Gastrocnemius medialis (tissue), 4 donors: Measurements from ENCODE around the gene HSPBAP1. TPM values are rescaled to one million over a fixed set of nuclear protein-coding genes. Genes with fewer than 3 reads are reported as not detected.
A peak's percentile ranks its signal among the peaks of the same experiment; 100 is the strongest.

Source experiments
- ATAC-seq, 2 donors: fragments of 150-250 bp; one replicate each; pipeline ENCODE4 v1.9.1; 2016
- DNase-seq, 2 donors: peaks; one replicate each; pipeline ENCODE4 v3.0.0-alpha.2; 2019
- H3K27ac ChIP-seq, 4 donors: fragments of 200-600 bp; sonication (generic); 1 replicate in 1 of 4; 2 replicates in 3 of 4; pipeline ENCODE4 v1.5.1; 2016 to 2018; ENCODE audit warnings: mild to moderate bottlenecking in 2 of 4, moderate library complexity in 1 of 4
- H3K27me3 ChIP-seq, 3 donors: fragments of 200-600 bp; sonication (generic) in 2 of 3; 1 replicate in 1 of 3; 2 replicates in 2 of 3; pipeline versions ENCODE4 v1.5.1 to v1.6.0; 2016 to 2019; ENCODE audit warnings: mild to moderate bottlenecking in 1 of 3, moderate library complexity in 1 of 3
- H3K36me3 ChIP-seq, 2 donors: fragments of 200-600 bp; sonication (generic) in 1 of 2; one replicate each; pipeline ENCODE4 v1.5.1; 2017 to 2018
- H3K4me1 ChIP-seq, 2 donors: fragments of 200-600 bp; sonication (generic) in 1 of 2; one replicate each; pipeline ENCODE4 v1.5.1; 2016 to 2017; ENCODE audit warnings: mild to moderate bottlenecking in 2 of 2
- H3K4me3 ChIP-seq, 4 donors: fragments of 200-600 bp; sonication (generic) in 3 of 4; 1 replicate in 1 of 4; 2 replicates in 3 of 4; pipeline ENCODE4 v1.5.1; 2016 to 2019; ENCODE audit warnings: mild to moderate bottlenecking in 2 of 4
- H3K9me3 ChIP-seq, 3 donors: fragments of 200-600 bp; sonication (generic) in 2 of 3; 1 replicate in 1 of 3; 2 replicates in 2 of 3; pipeline ENCODE4 v1.5.1; 2016 to 2019
- CTCF ChIP-seq, 5 experiments: fragments of 450-650 bp in 3 of 5; fragments of 200-600 bp in 2 of 5; sonication (generic) in 2 of 5; IDR thresholded peaks in 4 of 5; conservative IDR thresholded peaks in 1 of 5; 1 replicate in 4 of 5; 2 replicates in 1 of 5; pipeline ENCODE4 v1.5.1; 2016 to 2019; ENCODE audit warnings: antibody characterized with exemption in 5 of 5, mild to moderate bottlenecking in 3 of 5, moderate library complexity in 3 of 5
- POLR2A ChIP-seq, 2 donors: fragments of 450-650 bp; IDR thresholded peaks; one replicate each; pipeline ENCODE4 v1.6.1; 2017; ENCODE audit warnings: antibody characterized with exemption in 2 of 2, mild to moderate bottlenecking in 2 of 2, moderate library complexity in 2 of 2
- in situ Hi-C, 4 donors: fragments of 200-750 bp; cut with MboI; loops; one replicate each; pipeline versions ENCODE4 v1.15.0 to v1.8.0; 2017; ENCODE audit warnings: low sequenced_read_pairs in 4 of 4
- intact Hi-C: fragments of 100-400 bp; cut with DNase I; formaldehyde crosslinking; loops from one replicate; pipeline ENCODE4 v1.15.1; 2023; ENCODE audit warnings: low total_unique reads
- total RNA-seq, 4 donors: library from RNA; depleted of rRNA; stranded (reverse); fragments of >200 nt; gene quantifications; one replicate each; pipeline versions ENCODE4 v1.1.0 to v1.2.3, GENCODE V29; 2016

Gene HSPBAP1
- total RNA-seq, 4 donors from 2014 or later = 14.5 to 30.7 (median 17.0) TPM

GRCh38 chr3:122776675-122777468 lies 16.8 kb downstream of the HSPBAP1 start:
- H3K4me3 ChIP-seq = peak overlapping the region in 2 of 4 donors; percentile 25 to 27
- H3K9me3 ChIP-seq = no peaks in the 10 kb centered on the region
- peaks cover 25 to 37% of the 10 kb centered on the region in 2 donors for H3K4me1 ChIP-seq
- intact Hi-C loops (no loop called here), in situ Hi-C loops (loop anchor here in 1 of 4 donors (25.0 kb wide), 1 partner anchor 390 kb away; the partner anchor contains the start of genes FAM162A and MIX23)
- DNase-seq (no peak), ATAC-seq (peak; percentile 91 to 96)
- no peak for TF ChIP-seq POLR2A (IDR thresholded peaks at IDR 0.05)
- no peak for TF ChIP-seq CTCF (IDR thresholded peaks at IDR 0.05 in 4 of 5, conservative IDR thresholded peaks at IDR 0.05 in 1 of 5)
- peak overlapping the region; percentile 76 to 81 (median 78) for H3K27ac ChIP-seq
- no peaks in the 10 kb centered on the region for H3K36me3 ChIP-seq
- no peaks in the 10 kb centered on the region for H3K27me3 ChIP-seq

GRCh38 chr3:122774564-122774963 lies 19.1 kb downstream of the HSPBAP1 start:
- intact Hi-C loops (no loop called here), in situ Hi-C loops (no loop called here)
- no peak overlapping the region for H3K4me3 ChIP-seq
- H3K4me1 ChIP-seq = peaks cover 36 to 47% of the 10 kb centered on the region in 2 donors
- H3K27ac ChIP-seq = peak overlapping the region; percentile 76 to 81 (median 78)
- ATAC-seq (peak; percentile 37 to 53), DNase-seq (no peak)
- TF ChIP-seq POLR2A (IDR thresholded peaks at IDR 0.05) (no peak), CTCF (IDR thresholded peaks at IDR 0.05 in 4 of 5, conservative IDR thresholded peaks at IDR 0.05 in 1 of 5) (no peak)
- H3K9me3 ChIP-seq = no peaks in the 10 kb centered on the region
- no peaks in the 10 kb centered on the region for H3K36me3 ChIP-seq
- H3K27me3 ChIP-seq = no peaks in the 10 kb centered on the region

GRCh38 chr3:122773944-122774509 lies 19.6 kb downstream of the HSPBAP1 start:
- Histone ChIP-seq H3K4me1 (peaks cover 39 to 47% of the 10 kb centered on the region in 2 donors), H3K27ac (peak overlapping the region; percentile 76 to 81 (median 78)), H3K4me3 (no peak overlapping the region), H3K36me3 (no peaks in the 10 kb centered on the region), H3K9me3 (no peaks in the 10 kb centered on the region), H3K27me3 (no peaks in the 10 kb centered on the region)
- no peak for DNase-seq
- intact Hi-C loops (no loop called here), in situ Hi-C loops (no loop called here)
- TF ChIP-seq CTCF (IDR thresholded peaks at IDR 0.05 in 4 of 5, conservative IDR thresholded peaks at IDR 0.05 in 1 of 5) (no peak), POLR2A (IDR thresholded peaks at IDR 0.05) (no peak)
- ATAC-seq = no peak

GRCh38 chr3:122772827-122773226 lies 20.8 kb downstream of the HSPBAP1 start:
- Histone ChIP-seq H3K9me3 (no peaks in the 10 kb centered on the region), H3K4me3 (no peak overlapping the region), H3K36me3 (peaks cover 0 to 3% of the 10 kb centered on the region in 2 donors), H3K27ac (peak overlapping the region; percentile 61 to 78 (median 72)), H3K4me1 (peaks cover 50 to 53% of the 10 kb centered on the region in 2 donors), H3K27me3 (no peaks in the 10 kb centered on the region)
- TF ChIP-seq POLR2A (IDR thresholded peaks at IDR 0.05) = no peak
- TF ChIP-seq CTCF (IDR thresholded peaks at IDR 0.05 in 4 of 5, conservative IDR thresholded peaks at IDR 0.05 in 1 of 5) = no peak
- ATAC-seq (no peak), DNase-seq (no peak)
- intact Hi-C loops (no loop called here), in situ Hi-C loops (no loop called here)
